HEK293 (cell line): ENCODE measurements around the gene GNB2.

Experiments
- CTCF ChIA-PET: fragments of 350-600 bp; formaldehyde crosslinking; extraction: SDS; loops from one replicate; lab custom pipeline; 2021; ENCODE audit warnings: antibody characterized with exemption; lab: Yijun Ruan, JAX
- POLR2A ChIA-PET: fragments of 300-600 bp; formaldehyde crosslinking; extraction: SDS; loops from one replicate; lab custom pipeline; 2020; ENCODE audit warnings: antibody characterized with exemption, inconsistent platforms; lab: Yijun Ruan, JAX
- H3K27ac ChIP-seq: fragments of 200-500 bp; sonication (Bioruptor generic); 2 replicates; pipeline ENCODE4 v1.5.1; 2014; ENCODE audit warnings: low read depth, low read length, control low read depth, inconsistent platforms; ENCODE audit errors: extremely low read depth
- H3K36me3 ChIP-seq, 2 experiments: fragments of 200-500 bp in 1 of 2; sonication (Bioruptor generic) in 1 of 2; 1 replicate in 1 of 2; 2 replicates in 1 of 2; pipeline ENCODE4 v1.5.1; 2014 to 2017; ENCODE audit warnings: inconsistent platforms in 2 of 2, low read length in 2 of 2; ENCODE audit not compliant: control insufficient read depth in 2 of 2, insufficient read depth in 1 of 2
- H3K4me1 ChIP-seq: fragments of 200-500 bp; sonication (Bioruptor generic); 2 replicates; pipeline ENCODE4 v1.5.1; 2014; ENCODE audit warnings: mild to moderate bottlenecking, low read length, inconsistent platforms; ENCODE audit not compliant: control insufficient read depth, insufficient read depth
- H3K4me3 ChIP-seq: 2 replicates; pipeline ENCODE4 v1.5.1; 2011; ENCODE audit warnings: low read depth, mild to moderate bottlenecking, control low read depth, low read length, moderate library complexity
- H3K9me3 ChIP-seq: fragments of 200-500 bp; sonication (Bioruptor generic); 2 replicates; pipeline ENCODE4 v1.5.1; 2014; ENCODE audit warnings: low read depth, low read length, inconsistent platforms; ENCODE audit not compliant: control insufficient read depth, insufficient read depth
- GLI2 ChIP-seq: fragments of 450-650 bp; formaldehyde crosslinking; IDR thresholded peaks from 2 replicates; pipeline ENCODE4; 2017; ENCODE audit warnings: missing biosample characterization, missing genetic modification characterization, low read depth, borderline replicate concordance
- GLIS1 ChIP-seq: fragments of 450-650 bp; formaldehyde crosslinking; IDR thresholded peaks from 2 replicates; pipeline ENCODE4 v1.5.1; 2016; ENCODE audit warnings: missing biosample characterization, missing genetic modification characterization
- HOXC10 ChIP-seq: sonication (generic); formaldehyde crosslinking; IDR thresholded peaks from 2 replicates; pipeline ENCODE4 v1.8.1; 2023; ENCODE audit warnings: mild to moderate bottlenecking, missing genetic modification reagents
- KLF16 ChIP-seq: fragments of 450-650 bp; formaldehyde crosslinking; IDR thresholded peaks from 2 replicates; pipeline ENCODE4 v1.5.1; 2017; ENCODE audit warnings: missing biosample characterization, missing genetic modification characterization
- KLF9 ChIP-seq: fragments of 450-650 bp; formaldehyde crosslinking; IDR thresholded peaks from 2 replicates; pipeline ENCODE4 v1.5.1; 2016; ENCODE audit warnings: missing biosample characterization, missing genetic modification characterization, low read depth
- ZFHX2 ChIP-seq: fragments of 450-650 bp; formaldehyde crosslinking; conservative IDR thresholded peaks from 2 replicates; pipeline ENCODE4 v1.5.1; 2016; ENCODE audit warnings: missing biosample characterization, missing genetic modification characterization
- ZFP3 ChIP-seq: fragments of 450-650 bp; formaldehyde crosslinking; IDR thresholded peaks from 2 replicates; pipeline ENCODE4 v1.5.1; 2016; ENCODE audit warnings: low read depth, missing biosample characterization, missing genetic modification characterization
- ZNF138 ChIP-seq: fragments of 450-650 bp; formaldehyde crosslinking; IDR thresholded peaks from 2 replicates; pipeline ENCODE4 v1.5.1; 2016; ENCODE audit warnings: missing biosample characterization, missing genetic modification characterization, borderline replicate concordance
- ZNF184 ChIP-seq: fragments of 450-650 bp; IDR thresholded peaks from 2 replicates; pipeline ENCODE4 v1.5.1; 2018; ENCODE audit warnings: missing biosample characterization, mild to moderate bottlenecking, missing genetic modification characterization
- ZNF248 ChIP-seq: fragments of 450-650 bp; formaldehyde crosslinking; IDR thresholded peaks from 2 replicates; pipeline ENCODE4 v1.5.1; 2017; ENCODE audit warnings: missing biosample characterization, missing genetic modification characterization
- ZNF501 ChIP-seq: fragments of 450-650 bp; formaldehyde crosslinking; IDR thresholded peaks from 2 replicates; pipeline ENCODE4 v1.5.1; 2016; ENCODE audit warnings: missing biosample characterization, missing genetic modification characterization
- ZNF596 ChIP-seq: fragments of 450-650 bp; IDR thresholded peaks from 2 replicates; pipeline ENCODE4 v1.5.0; 2018; ENCODE audit warnings: missing biosample characterization, mild to moderate bottlenecking, missing genetic modification characterization, moderate library complexity
- ZNF600 ChIP-seq: fragments of 450-650 bp; formaldehyde crosslinking; IDR thresholded peaks from 2 replicates; pipeline ENCODE4 v1.5.1; 2016; ENCODE audit warnings: missing biosample characterization, missing genetic modification characterization
- ZNF610 ChIP-seq: fragments of 450-650 bp; formaldehyde crosslinking; IDR thresholded peaks from 2 replicates; pipeline ENCODE4 v1.5.1; 2016; ENCODE audit warnings: missing biosample characterization, missing genetic modification characterization, borderline replicate concordance
- ZNF654 ChIP-seq: fragments of 450-650 bp; formaldehyde crosslinking; IDR thresholded peaks from 2 replicates; pipeline ENCODE4 v1.5.1; 2016; ENCODE audit warnings: low read depth, missing biosample characterization, missing genetic modification characterization
- ZNF768 ChIP-seq: fragments of 450-650 bp; formaldehyde crosslinking; IDR thresholded peaks from 2 replicates; pipeline ENCODE4 v1.5.1; 2018; ENCODE audit warnings: missing biosample characterization, mild to moderate bottlenecking, missing genetic modification characterization
- ZNF791 ChIP-seq: fragments of 450-650 bp; formaldehyde crosslinking; IDR thresholded peaks from 2 replicates; pipeline ENCODE4 v1.5.1; 2016; ENCODE audit warnings: missing biosample characterization, missing genetic modification characterization
- ZNF792 ChIP-seq: fragments of 450-650 bp; formaldehyde crosslinking; IDR thresholded peaks from 2 replicates; pipeline ENCODE4 v1.5.1; 2016; ENCODE audit warnings: missing biosample characterization, missing genetic modification characterization
- ZSCAN23 ChIP-seq: fragments of 450-650 bp; formaldehyde crosslinking; IDR thresholded peaks from 2 replicates; pipeline ENCODE4 v1.5.1; 2016; ENCODE audit warnings: missing biosample characterization, missing genetic modification characterization
- TF ChIP-seq, protein P1 (sequence below): fragments of 450-650 bp; IDR thresholded peaks from 2 replicates; pipeline ENCODE4 v1.5.1; 2018; ENCODE audit warnings: missing biosample characterization, mild to moderate bottlenecking, missing genetic modification characterization
- TF ChIP-seq, protein P2 (sequence below): fragments of 450-650 bp; formaldehyde crosslinking; IDR thresholded peaks from 2 replicates; pipeline ENCODE4 v1.5.1; 2016; ENCODE audit warnings: missing biosample characterization, missing genetic modification characterization
- TF ChIP-seq, protein P3 (sequence below): fragments of 450-650 bp; formaldehyde crosslinking; IDR thresholded peaks from 2 replicates; pipeline ENCODE4 v1.5.1; 2016; ENCODE audit warnings: missing biosample characterization, missing genetic modification characterization
- TF ChIP-seq, protein P4 (sequence below): fragments of 450-650 bp; formaldehyde crosslinking; IDR thresholded peaks from 2 replicates; pipeline ENCODE4 v1.5.1; 2017; ENCODE audit warnings: missing biosample characterization, missing genetic modification characterization

Gene GNB2

DNA sequence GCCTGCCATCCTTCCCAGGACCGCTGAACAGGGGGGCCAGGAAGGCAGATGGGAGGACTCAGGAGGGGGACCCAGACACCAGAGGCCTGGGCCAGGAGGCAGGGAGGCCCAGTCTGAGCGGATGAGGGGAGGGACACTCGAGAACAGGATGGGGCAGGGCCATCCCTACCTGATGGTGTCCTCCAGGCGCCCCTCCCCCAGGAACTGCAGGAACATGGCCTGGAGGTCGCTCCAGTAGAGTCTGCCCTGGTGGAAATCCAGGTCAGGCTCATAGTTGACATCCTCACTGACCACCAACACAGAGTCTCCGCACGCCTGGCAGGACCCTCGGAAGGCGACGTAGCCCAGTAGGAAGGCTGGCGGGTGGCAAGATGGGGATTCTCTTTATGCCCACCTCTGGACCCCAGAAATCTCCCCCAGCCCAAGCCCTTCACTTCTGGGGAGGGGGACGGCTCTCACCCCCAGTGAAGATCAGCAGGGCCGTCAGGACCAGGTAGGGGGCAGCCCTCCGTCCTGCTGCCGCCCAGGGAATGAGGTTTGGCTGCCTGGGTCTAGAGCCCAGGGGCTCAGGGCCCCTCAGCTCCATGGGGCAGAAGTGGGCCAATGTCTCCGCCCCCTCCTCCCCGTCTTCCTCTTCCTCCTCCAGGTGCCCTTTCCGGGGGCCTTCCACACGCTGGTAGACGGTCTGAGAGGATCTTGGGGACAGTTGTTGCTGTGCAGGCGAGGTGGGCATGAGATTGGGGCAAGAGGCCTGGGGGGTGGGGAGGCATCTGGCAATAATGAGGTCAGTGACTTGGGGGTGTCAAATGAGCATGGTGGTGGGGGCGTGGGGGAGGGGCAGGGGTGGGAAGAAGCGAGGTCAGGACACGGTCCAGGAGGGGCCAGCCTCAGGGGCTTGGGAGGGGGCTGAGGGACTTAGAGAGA, 32.8 kb upstream of the GNB2 start:
- no peaks in the 10 kb centered on the region for H3K9me3 ChIP-seq
- no peaks in the 10 kb centered on the region for H3K4me1 ChIP-seq
- TF ChIP-seq ZNF610 (tag by site-specific recombination) (no peak), ZFP3 (tag by site-specific recombination) (no peak), GLI2 (tag by site-specific recombination) (no peak), ZNF791 (no peak), ZFHX2 (tag by site-specific recombination) (peak; percentile 25; the same call in 1 of the 2 replicates), ZSCAN23 (no peak)
- TF ChIP-seq, protein P1, sequence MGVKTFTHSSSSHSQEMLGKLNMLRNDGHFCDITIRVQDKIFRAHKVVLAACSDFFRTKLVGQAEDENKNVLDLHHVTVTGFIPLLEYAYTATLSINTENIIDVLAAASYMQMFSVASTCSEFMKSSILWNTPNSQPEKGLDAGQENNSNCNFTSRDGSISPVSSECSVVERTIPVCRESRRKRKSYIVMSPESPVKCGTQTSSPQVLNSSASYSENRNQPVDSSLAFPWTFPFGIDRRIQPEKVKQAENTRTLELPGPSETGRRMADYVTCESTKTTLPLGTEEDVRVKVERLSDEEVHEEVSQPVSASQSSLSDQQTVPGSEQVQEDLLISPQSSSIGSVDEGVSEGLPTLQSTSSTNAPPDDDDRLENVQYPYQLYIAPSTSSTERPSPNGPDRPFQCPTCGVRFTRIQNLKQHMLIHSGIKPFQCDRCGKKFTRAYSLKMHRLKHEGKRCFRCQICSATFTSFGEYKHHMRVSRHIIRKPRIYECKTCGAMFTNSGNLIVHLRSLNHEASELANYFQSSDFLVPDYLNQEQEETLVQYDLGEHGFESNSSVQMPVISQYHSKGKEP (tag by site-specific recombination) = no peak
- H3K4me3 ChIP-seq = no peak overlapping the region
- H3K36me3 ChIP-seq = no peaks in the 10 kb centered on the region
- CTCF ChIA-PET = interaction anchor here (0.6 kb wide), 1 partner anchor 172 kb away, joined by 3 read pairs; no protein-coding TSS in a partner anchor
- POLR2A ChIA-PET = no interaction called here
- no peak overlapping the region for H3K27ac ChIP-seq

DNA sequence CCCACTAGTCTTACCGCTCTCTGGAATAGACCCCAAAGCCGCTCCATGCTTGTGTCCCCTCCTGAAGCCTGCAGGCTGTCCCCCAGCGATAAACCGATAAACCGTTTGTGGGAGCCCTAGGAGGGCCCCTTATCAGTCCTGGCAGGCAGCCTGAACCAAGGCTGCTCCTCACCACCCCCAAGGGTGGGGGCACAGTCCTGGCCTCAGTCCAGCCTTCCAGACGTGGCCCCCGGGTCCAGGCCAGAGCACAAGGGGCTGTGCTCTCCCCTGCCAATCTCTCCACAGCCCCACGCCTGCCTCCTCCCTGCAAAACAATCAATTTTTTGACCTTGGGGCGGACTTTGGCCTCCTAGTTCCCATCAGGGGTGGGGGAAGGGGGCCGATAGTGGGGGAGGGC, 32.1 kb upstream of the GNB2 start, which contains the start of gene TFR2:
Gene TFR2 (minus strand): TSS at position 90 of the 397 bp plus-strand sequence. CDS start 43 bp downstream, at position 47.
- TF ChIP-seq ZNF184 (tag by site-specific recombination) (no peak), KLF16 (tag by site-specific recombination) (no peak), ZNF792 (no peak), GLIS1 (tag by site-specific recombination) (no peak), ZNF248 (tag by site-specific recombination) (no peak), ZNF138 (tag by site-specific recombination) (no peak), ZNF600 (tag by site-specific recombination) (no peak), ZNF791 (no peak), ZNF596 (tag by site-specific recombination) (no peak), HOXC10 (CRISPR knock-in tag) (no peak), ZNF654 (no peak), ZNF501 (tag by site-specific recombination) (no peak), KLF9 (no peak), ZNF768 (no peak)
- TF ChIP-seq, protein P2, sequence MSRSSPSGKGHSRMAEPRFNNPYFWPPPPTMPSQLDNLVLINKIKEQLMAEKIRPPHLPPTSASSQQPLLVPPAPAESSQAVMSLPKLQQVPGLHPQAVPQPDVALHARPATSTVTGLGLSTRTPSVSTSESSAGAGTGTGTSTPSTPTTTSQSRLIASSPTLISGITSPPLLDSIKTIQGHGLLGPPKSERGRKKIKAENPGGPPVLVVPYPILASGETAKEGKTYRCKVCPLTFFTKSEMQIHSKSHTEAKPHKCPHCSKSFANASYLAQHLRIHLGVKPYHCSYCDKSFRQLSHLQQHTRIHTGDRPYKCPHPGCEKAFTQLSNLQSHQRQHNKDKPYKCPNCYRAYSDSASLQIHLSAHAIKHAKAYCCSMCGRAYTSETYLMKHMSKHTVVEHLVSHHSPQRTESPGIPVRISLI (tag by site-specific recombination) = no peak
- TF ChIP-seq, protein P3, sequence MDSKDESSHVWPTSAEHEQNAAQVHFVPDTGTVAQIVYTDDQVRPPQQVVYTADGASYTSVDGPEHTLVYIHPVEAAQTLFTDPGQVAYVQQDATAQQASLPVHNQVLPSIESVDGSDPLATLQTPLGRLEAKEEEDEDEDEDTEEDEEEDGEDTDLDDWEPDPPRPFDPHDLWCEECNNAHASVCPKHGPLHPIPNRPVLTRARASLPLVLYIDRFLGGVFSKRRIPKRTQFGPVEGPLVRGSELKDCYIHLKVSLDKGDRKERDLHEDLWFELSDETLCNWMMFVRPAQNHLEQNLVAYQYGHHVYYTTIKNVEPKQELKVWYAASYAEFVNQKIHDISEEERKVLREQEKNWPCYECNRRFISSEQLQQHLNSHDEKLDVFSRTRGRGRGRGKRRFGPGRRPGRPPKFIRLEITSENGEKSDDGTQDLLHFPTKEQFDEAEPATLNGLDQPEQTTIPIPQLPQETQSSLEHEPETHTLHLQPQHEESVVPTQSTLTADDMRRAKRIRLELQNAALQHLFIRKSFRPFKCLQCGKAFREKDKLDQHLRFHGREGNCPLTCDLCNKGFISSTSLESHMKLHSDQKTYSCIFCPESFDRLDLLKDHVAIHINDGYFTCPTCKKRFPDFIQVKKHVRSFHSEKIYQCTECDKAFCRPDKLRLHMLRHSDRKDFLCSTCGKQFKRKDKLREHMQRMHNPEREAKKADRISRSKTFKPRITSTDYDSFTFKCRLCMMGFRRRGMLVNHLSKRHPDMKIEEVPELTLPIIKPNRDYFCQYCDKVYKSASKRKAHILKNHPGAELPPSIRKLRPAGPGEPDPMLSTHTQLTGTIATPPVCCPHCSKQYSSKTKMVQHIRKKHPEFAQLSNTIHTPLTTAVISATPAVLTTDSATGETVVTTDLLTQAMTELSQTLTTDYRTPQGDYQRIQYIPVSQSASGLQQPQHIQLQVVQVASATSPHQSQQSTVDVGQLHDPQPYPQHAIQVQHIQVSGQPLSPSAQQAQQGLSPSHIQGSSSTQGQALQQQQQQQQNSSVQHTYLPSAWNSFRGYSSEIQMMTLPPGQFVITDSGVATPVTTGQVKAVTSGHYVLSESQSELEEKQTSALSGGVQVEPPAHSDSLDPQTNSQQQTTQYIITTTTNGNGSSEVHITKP = no peak
- TF ChIP-seq, protein P4, sequence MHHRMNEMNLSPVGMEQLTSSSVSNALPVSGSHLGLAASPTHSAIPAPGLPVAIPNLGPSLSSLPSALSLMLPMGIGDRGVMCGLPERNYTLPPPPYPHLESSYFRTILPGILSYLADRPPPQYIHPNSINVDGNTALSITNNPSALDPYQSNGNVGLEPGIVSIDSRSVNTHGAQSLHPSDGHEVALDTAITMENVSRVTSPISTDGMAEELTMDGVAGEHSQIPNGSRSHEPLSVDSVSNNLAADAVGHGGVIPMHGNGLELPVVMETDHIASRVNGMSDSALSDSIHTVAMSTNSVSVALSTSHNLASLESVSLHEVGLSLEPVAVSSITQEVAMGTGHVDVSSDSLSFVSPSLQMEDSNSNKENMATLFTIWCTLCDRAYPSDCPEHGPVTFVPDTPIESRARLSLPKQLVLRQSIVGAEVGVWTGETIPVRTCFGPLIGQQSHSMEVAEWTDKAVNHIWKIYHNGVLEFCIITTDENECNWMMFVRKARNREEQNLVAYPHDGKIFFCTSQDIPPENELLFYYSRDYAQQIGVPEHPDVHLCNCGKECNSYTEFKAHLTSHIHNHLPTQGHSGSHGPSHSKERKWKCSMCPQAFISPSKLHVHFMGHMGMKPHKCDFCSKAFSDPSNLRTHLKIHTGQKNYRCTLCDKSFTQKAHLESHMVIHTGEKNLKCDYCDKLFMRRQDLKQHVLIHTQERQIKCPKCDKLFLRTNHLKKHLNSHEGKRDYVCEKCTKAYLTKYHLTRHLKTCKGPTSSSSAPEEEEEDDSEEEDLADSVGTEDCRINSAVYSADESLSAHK (tag by site-specific recombination) = no peak
- H3K4me1 ChIP-seq = no peaks in the 10 kb centered on the region
- no peak within 1 kb of the TSS for H3K27ac ChIP-seq
- H3K9me3 ChIP-seq = no peaks in the 10 kb centered on the region
- no peak within 1 kb of the TSS for H3K4me3 ChIP-seq
- ChIA-PET POLR2A (no interaction called here), CTCF (interaction anchor here (0.8 kb wide), 1 partner anchor 11 kb away, joined by 3 read pairs; no protein-coding TSS in a partner anchor)
- H3K36me3 ChIP-seq = no peaks in the 10 kb centered on the region
